Keratinocyte (primary cell): ENCODE measurements around the gene CLCN2. TPM values are rescaled to one million over a fixed set of nuclear protein-coding genes. Genes with fewer than 3 reads are reported as not detected.

Source experiments
- DNase-seq: peaks from one replicate; pipeline ENCODE4 v3.0.0-alpha.2; 2011; ENCODE audit warnings: low read depth, missing footprints, low spot score
- FAIRE-seq: peaks from 2 replicates; lab custom pipeline; 2011; peaks lifted over from hg19 to GRCh38; lab: Jason Lieb, UNC
- H2AFZ ChIP-seq: 2 replicates; pipeline ENCODE4 v1.6.0; 2012; ENCODE audit warnings: low read length, control low read depth, inconsistent platforms; ENCODE audit not compliant: control insufficient read depth
- H3K27ac ChIP-seq: 2 replicates; pipeline ENCODE4 v1.5.1; 2011; ENCODE audit warnings: low read length; ENCODE audit not compliant: control insufficient read depth, insufficient read depth
- H3K27me3 ChIP-seq: 3 replicates; pipeline ENCODE4 v1.6.0; 2011; ENCODE audit warnings: low read length; ENCODE audit not compliant: control insufficient read depth, insufficient read depth; ENCODE audit errors: extremely low read depth
- H3K36me3 ChIP-seq, 2 experiments: 2 replicates in 1 of 2; 3 replicates in 1 of 2; pipeline ENCODE4 v1.5.1; 2011; ENCODE audit warnings: low read length in 2 of 2, mild to moderate bottlenecking in 1 of 2; ENCODE audit not compliant: control insufficient read depth in 2 of 2, insufficient read depth in 2 of 2; ENCODE audit errors: extremely low read depth in 1 of 2
- H3K4me1 ChIP-seq: 3 replicates; pipeline ENCODE4 v1.5.1; 2011; ENCODE audit warnings: low read length; ENCODE audit not compliant: control insufficient read depth, insufficient read depth; ENCODE audit errors: extremely low read depth
- H3K4me2 ChIP-seq: 3 replicates; pipeline ENCODE4 v1.6.0; 2011; ENCODE audit warnings: low read depth, low read length; ENCODE audit not compliant: control insufficient read depth, insufficient read depth; ENCODE audit errors: extremely low read depth
- H3K4me3 ChIP-seq, 3 experiments: fragments of 200-600 bp in 1 of 3; sonication (generic) in 1 of 3; 2 replicates in 2 of 3; 3 replicates in 1 of 3; pipeline ENCODE4 v1.5.1; 2011 to 2016; ENCODE audit warnings: low read length in 3 of 3, mild to moderate bottlenecking in 3 of 3, control low read depth in 2 of 3, inconsistent platforms in 1 of 3, low read depth in 1 of 3, mixed read lengths in 1 of 3, mixed run types in 1 of 3, moderate library complexity in 1 of 3; ENCODE audit not compliant: control insufficient read depth in 2 of 3, insufficient read depth in 2 of 3; ENCODE audit errors: extremely low read depth in 1 of 3
- H3K79me2 ChIP-seq: 2 replicates; pipeline ENCODE4 v1.6.0; 2012; ENCODE audit warnings: low read length; ENCODE audit not compliant: control insufficient read depth, insufficient read depth
- H3K9ac ChIP-seq: 3 replicates; pipeline ENCODE4 v1.6.0; 2011; ENCODE audit warnings: low read length; ENCODE audit not compliant: control insufficient read depth, insufficient read depth; ENCODE audit errors: extremely low read depth
- H3K9me1 ChIP-seq: 3 replicates; pipeline ENCODE4 v1.6.0; 2011; ENCODE audit warnings: low read length; ENCODE audit not compliant: control insufficient read depth, insufficient read depth; ENCODE audit errors: extremely low read depth
- H3K9me3 ChIP-seq: 2 replicates; pipeline ENCODE4 v1.5.1; 2012; ENCODE audit warnings: low read depth, low read length; ENCODE audit not compliant: control insufficient read depth
- H4K20me1 ChIP-seq: 3 replicates; pipeline ENCODE4 v1.6.0; 2011; ENCODE audit warnings: low read length; ENCODE audit not compliant: control insufficient read depth, insufficient read depth; ENCODE audit errors: extremely low read depth
- EZH2 ChIP-seq: IDR thresholded peaks from one replicate; pipeline ENCODE4 v1.6.1; 2012; ENCODE audit warnings: inconsistent platforms, mild to moderate bottlenecking, low read length, moderate library complexity
- dilution Hi-C: fragments of 300-500 bp; cut with MboI; formaldehyde crosslinking; loops from one replicate; pipeline ENCODE4 v1.7.0; 2020; ENCODE audit warnings: low sequenced_read_pairs; ENCODE audit not compliant: extremely low pct_ligation_motif_present
- polyA plus RNA-seq, 5 experiments: library from polyadenylated mRNA; depleted of rRNA in 3 of 5; stranded (reverse) in 3 of 5; stranded (forward) in 1 of 5; unstranded in 1 of 5; fragments of >200 nt; gene quantifications; 1 replicate in 1 of 5; 2 replicates in 3 of 5; 3 replicates in 1 of 5; pipeline versions ENCODE4 v1.2.1 to v1.2.3, GENCODE V29; 2011 to 2012; ENCODE audit warnings: missing spikeins in 2 of 5, low read depth in 1 of 5, low replicate concordance in 1 of 5
- TF ChIP-seq, protein P1 (sequence below), 3 experiments: IDR thresholded peaks in 1 of 3; conservative IDR thresholded peaks in 1 of 3; optimal IDR thresholded peaks in 1 of 3; 2 replicates in 2 of 3; 3 replicates in 1 of 3; pipeline versions ENCODE3 to v1.5.1; 2011; ENCODE audit warnings: low read length in 3 of 3, mild to moderate bottlenecking in 3 of 3, moderate library complexity in 2 of 3, control low read depth in 1 of 3, inconsistent platforms in 1 of 3; ENCODE audit not compliant: insufficient read depth in 2 of 3; ENCODE audit errors: extremely low read depth in 1 of 3

CLCN2 gene
- polyA plus RNA-seq, 1 donor (not counting 4 experiments of a cell fraction or from before 2014, with no cell fraction given), result 3.1 TPM

DNA sequence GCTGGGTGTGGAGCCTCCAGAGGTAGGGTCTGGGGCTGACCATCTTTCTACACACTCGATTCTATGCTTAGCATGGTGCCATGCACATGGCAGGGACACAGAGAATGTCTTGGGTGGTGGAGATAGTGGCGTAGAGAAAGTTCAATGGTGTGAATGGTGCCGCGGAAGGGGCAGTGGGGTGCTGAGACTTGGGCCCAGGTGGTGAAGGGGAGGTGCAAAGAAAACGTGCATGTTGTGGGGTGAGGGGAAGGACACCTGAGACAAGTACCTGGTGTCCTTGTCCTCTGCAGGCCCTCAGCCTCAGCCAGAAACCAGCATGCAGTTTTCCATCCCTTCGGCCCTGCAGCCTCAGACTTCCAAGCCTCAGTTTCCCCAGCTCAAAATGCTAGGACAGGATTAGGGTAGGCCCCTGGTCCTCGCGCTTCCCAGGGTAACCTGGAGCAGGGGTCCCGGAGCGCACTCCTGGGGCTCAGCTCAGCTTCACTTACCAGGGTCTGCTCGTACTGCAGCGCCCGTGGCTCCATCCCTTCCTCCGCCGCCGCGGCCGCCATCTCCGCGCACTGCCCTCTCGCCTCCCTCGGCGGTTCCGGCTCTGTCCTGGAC is 375 bp downstream of the CLCN2 start:
- Histone ChIP-seq H3K4me1 (peaks cover 22% of the 10 kb centered on the region), H2AFZ (peak overlapping the region; percentile 64), H3K9ac (peak overlapping the region; percentile 83), H3K79me2 (peaks cover 20% of the 10 kb centered on the region), H4K20me1 (no peaks in the 10 kb centered on the region), H3K27me3 (no peaks in the 10 kb centered on the region), H3K36me3 (peaks cover 8 to 10% of the 10 kb centered on the region in 2 experiments), H3K9me1 (no peaks in the 10 kb centered on the region), H3K9me3 (no peaks in the 10 kb centered on the region), H3K4me3 (peak overlapping the region; percentile 59 to 97 (median 95)), H3K4me2 (peak overlapping the region; percentile 74), H3K27ac (peak overlapping the region; percentile 82)
- TF ChIP-seq EZH2, result no peak
- TF ChIP-seq, protein P1, sequence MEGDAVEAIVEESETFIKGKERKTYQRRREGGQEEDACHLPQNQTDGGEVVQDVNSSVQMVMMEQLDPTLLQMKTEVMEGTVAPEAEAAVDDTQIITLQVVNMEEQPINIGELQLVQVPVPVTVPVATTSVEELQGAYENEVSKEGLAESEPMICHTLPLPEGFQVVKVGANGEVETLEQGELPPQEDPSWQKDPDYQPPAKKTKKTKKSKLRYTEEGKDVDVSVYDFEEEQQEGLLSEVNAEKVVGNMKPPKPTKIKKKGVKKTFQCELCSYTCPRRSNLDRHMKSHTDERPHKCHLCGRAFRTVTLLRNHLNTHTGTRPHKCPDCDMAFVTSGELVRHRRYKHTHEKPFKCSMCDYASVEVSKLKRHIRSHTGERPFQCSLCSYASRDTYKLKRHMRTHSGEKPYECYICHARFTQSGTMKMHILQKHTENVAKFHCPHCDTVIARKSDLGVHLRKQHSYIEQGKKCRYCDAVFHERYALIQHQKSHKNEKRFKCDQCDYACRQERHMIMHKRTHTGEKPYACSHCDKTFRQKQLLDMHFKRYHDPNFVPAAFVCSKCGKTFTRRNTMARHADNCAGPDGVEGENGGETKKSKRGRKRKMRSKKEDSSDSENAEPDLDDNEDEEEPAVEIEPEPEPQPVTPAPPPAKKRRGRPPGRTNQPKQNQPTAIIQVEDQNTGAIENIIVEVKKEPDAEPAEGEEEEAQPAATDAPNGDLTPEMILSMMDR (optimal IDR thresholded peaks at IDR 0.05 in 1 of 3, IDR thresholded peaks at IDR 0.05 in 1 of 3, conservative IDR thresholded peaks at IDR 0.05 in 1 of 3; ENCODE audit: extremely low read depth in 1 of 3, insufficient read depth in 2 of 3, low read length in 3 of 3), result no peak
- no peak for DNase-seq
- dilution Hi-C loops, result no loop called here
- no peak for FAIRE-seq

DNA sequence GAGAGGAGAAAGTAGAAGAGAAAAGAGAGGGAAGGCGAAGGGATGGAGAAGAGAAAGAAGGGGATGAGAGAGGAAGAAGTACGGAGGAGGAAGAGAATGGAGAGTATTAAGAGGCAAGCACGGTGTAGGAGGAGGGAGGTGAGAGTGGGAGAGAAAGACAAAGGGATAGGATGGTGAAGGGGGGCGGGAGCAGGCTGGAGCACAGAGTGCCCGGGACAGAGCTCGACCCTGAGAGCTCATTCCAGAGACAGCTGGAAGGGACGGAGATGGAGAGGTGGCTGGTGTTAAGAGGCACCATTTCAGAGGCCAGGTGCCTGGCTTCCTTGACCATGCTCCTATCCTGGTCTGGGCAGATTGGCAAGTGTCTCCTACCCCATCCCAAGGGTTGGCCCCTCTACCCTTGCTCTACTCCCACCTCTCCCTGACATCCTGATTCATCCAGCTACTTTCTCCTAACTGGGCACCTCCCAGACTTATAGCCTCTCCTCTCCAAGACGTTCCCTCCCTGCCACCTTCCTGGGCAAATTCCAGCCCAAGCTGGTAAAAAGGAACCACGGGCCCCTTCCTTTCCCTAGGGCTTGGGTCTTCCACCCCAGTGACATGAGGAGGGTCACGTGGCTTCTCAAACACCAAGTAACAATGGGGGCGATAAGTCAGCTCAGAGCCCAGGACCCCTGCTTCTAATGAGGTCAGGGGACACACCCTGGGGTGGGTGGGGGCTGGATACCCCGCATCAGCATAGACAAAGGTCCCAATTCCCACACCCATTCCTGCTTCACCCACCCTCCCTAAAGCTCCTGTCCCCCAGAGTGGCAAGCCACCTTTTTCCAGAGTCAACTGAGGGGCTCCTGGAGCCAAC is 1.1 kb downstream of the CLCN2 start:
- no peaks in the 10 kb centered on the region for H3K9me1 ChIP-seq
- dilution Hi-C loops, result no loop called here
- H2AFZ ChIP-seq, result no peak overlapping the region
- TF ChIP-seq EZH2, result no peak
- TF ChIP-seq, protein P1 (optimal IDR thresholded peaks at IDR 0.05 in 1 of 3, IDR thresholded peaks at IDR 0.05 in 1 of 3, conservative IDR thresholded peaks at IDR 0.05 in 1 of 3; ENCODE audit: extremely low read depth in 1 of 3, insufficient read depth in 2 of 3, low read length in 3 of 3), result no peak
- no peaks in the 10 kb centered on the region for H4K20me1 ChIP-seq
- peaks cover 22% of the 10 kb centered on the region for H3K4me1 ChIP-seq
- DNase-seq, result no peak
- peak overlapping the region; percentile 74 for H3K4me2 ChIP-seq
- no peak overlapping the region for H3K27ac ChIP-seq
- FAIRE-seq, result no peak
- no peaks in the 10 kb centered on the region for H3K9me3 ChIP-seq
- peak overlapping the region; percentile 59 to 97 (median 95) for H3K4me3 ChIP-seq
- peaks cover 20% of the 10 kb centered on the region for H3K79me2 ChIP-seq
- H3K27me3 ChIP-seq, result no peaks in the 10 kb centered on the region
- H3K36me3 ChIP-seq, result peaks cover 5% of the 10 kb centered on the region in 2 experiments
- H3K9ac ChIP-seq, result peak overlapping the region; percentile 83
